AG08396 (cell line): ENCODE results near the gene FBXL22.
"Not testable (repeated sequence)": the region's sequence is repeated elsewhere in the genome, so short reads cannot be mapped to it uniquely, and the experiment has no call there.

Experiments
- DNase-seq: peaks from one replicate; pipeline ENCODE4 v3.0.0; 2012; ENCODE audit warnings: low spot score, mixed read lengths

Gene FBXL22

GRCh38 chr15:63612300-63612699 lies 15.1 kb downstream of the FBXL22 start:
- no peak for DNase-seq

GRCh38 chr15:63615935-63616334 lies 18.7 kb downstream of the FBXL22 start:
- DNase-seq, result no peak

- not testable (repeated sequence) for DNase-seq
Observed at GRCh38 chr15:63617147-63617546, 20.0 kb downstream of the FBXL22 start.

GRCh38 chr15:63617627-63618026 lies 20.4 kb downstream of the FBXL22 start:
- DNase-seq, result not testable (repeated sequence)

GRCh38 chr15:63620760-63621159 lies 23.6 kb downstream of the FBXL22 start:
- not testable (repeated sequence) for DNase-seq

GRCh38 chr15:63623232-63623969 lies 26.2 kb downstream of the FBXL22 start:
- no peak for DNase-seq

GRCh38 chr15:63626955-63627354 lies 29.8 kb downstream of the FBXL22 start:
- DNase-seq, result no peak

GRCh38 chr15:63628123-63628822 lies 31.1 kb downstream of the FBXL22 start:
- DNase-seq, result no peak

GRCh38 chr15:63630036-63630751 lies 33.0 kb downstream of the FBXL22 start:
- no peak for DNase-seq

- no peak for DNase-seq
Observed at GRCh38 chr15:63633312-63633711, 36.1 kb downstream of the FBXL22 start.

- DNase-seq, result no peak
Observed at GRCh38 chr15:63634154-63634553, 37.0 kb downstream of the FBXL22 start.

- no peak for DNase-seq
Observed at GRCh38 chr15:63636518-63637061, 39.4 kb downstream of the FBXL22 start.

GRCh38 chr15:63638839-63639238 lies 41.7 kb downstream of the FBXL22 start:
- no peak for DNase-seq

- DNase-seq, result no peak
Observed at GRCh38 chr15:63640146-63640545, 43.0 kb downstream of the FBXL22 start.
